SKM-1 (cell line): ENCODE data around the gene TAGLN2.

Source experiments
- DNase-seq: peaks from one replicate; lab custom pipeline; 2025; ENCODE audit not compliant: unreplicated experiment; lab: John Stamatoyannopoulos, UW

Gene TAGLN2

GRCh38 chr1:159936273-159936904 is 11.1 kb upstream of the TAGLN2 start:
- peak; percentile 78 for DNase-seq

GRCh38 chr1:159935719-159936272 is 10.5 kb upstream of the TAGLN2 start:
- DNase-seq, result peak; percentile 80

GRCh38 chr1:159935305-159935704 is 10.0 kb upstream of the TAGLN2 start:
- no peak for DNase-seq

- DNase-seq, result no peak
Observed at GRCh38 chr1:159934136-159935039, 9.1 kb upstream of the TAGLN2 start.

GRCh38 chr1:159933347-159933746 is 8.0 kb upstream of the TAGLN2 start:
- DNase-seq, result no peak

- no peak for DNase-seq
Observed at GRCh38 chr1:159932296-159933285, 7.3 kb upstream of the TAGLN2 start.

- DNase-seq, result no peak
Observed at GRCh38 chr1:159931795-159932173, 6.5 kb upstream of the TAGLN2 start.

- DNase-seq, result no peak
Observed at GRCh38 chr1:159931101-159931794, 5.9 kb upstream of the TAGLN2 start.

- DNase-seq, result no peak
Observed at GRCh38 chr1:159930634-159931033, 5.3 kb upstream of the TAGLN2 start.

GRCh38 chr1:159930216-159930615 is 4.9 kb upstream of the TAGLN2 start:
- no peak for DNase-seq

GRCh38 chr1:159929155-159930051 is 4.1 kb upstream of the TAGLN2 start:
- DNase-seq, result no peak

GRCh38 chr1:159928491-159929050 is 3.3 kb upstream of the TAGLN2 start:
- no peak for DNase-seq

- no peak for DNase-seq
Observed at GRCh38 chr1:159927849-159928431, 2.6 kb upstream of the TAGLN2 start.

GRCh38 chr1:159927211-159927848 is 2.0 kb upstream of the TAGLN2 start:
- no peak for DNase-seq

- DNase-seq, result no peak
Observed at GRCh38 chr1:159925719-159926078, 392 bp upstream of the TAGLN2 start.

GRCh38 chr1:159924025-159924790 is 1.1 kb downstream of the TAGLN2 start:
- no peak for DNase-seq

GRCh38 chr1:159923203-159924024 is 1.9 kb downstream of the TAGLN2 start:
- peak; percentile 81 for DNase-seq
